ENCODE data around the gene FBXO41. TPM values are rescaled to one million over a fixed set of nuclear protein-coding genes. Genes with fewer than 3 reads are reported as not detected.
A peak's percentile ranks its signal among the peaks of the same experiment; 100 is the strongest.

The FBXO41 gene
- total RNA-seq, 3 donors from 2014 or later = 1.6 to 4.0 (median 3.9) TPM

- peak overlapping the region; percentile 53 to 85 (median 74) for H3K4me3 ChIP-seq
- no peaks in the 10 kb centered on the region for H3K4me1 ChIP-seq
- no peaks in the 10 kb centered on the region for H3K27me3 ChIP-seq
- TF ChIP-seq CTCF (IDR thresholded peaks at IDR 0.05) (no peak), POLR2A (IDR thresholded peaks at IDR 0.05) (no peak), POLR2AphosphoS5 (IDR thresholded peaks at IDR 0.05) (no peak)
- no peak for DNase-seq (ENCODE audit: low spot score in 2 of 2)
- intact Hi-C loops (cut with DNase I; ENCODE audit: low total_unique reads) = no loop called here
- no peaks in the 10 kb centered on the region for H3K9me3 ChIP-seq
- no peaks in the 10 kb centered on the region for H3K36me3 ChIP-seq
- H3K27ac ChIP-seq = no peak overlapping the region
Observed at GRCh38 chr2:73283545-73284295, 558 bp downstream of the FBXO41 start.

GRCh38 chr2:73282924-73283544, 1.2 kb downstream of the FBXO41 start:
- intact Hi-C loops (cut with DNase I; ENCODE audit: low total_unique reads) = no loop called here
- DNase-seq (ENCODE audit: low spot score in 2 of 2) = no peak
- TF ChIP-seq CTCF (IDR thresholded peaks at IDR 0.05) = no peak
- TF ChIP-seq POLR2AphosphoS5 (IDR thresholded peaks at IDR 0.05) = no peak
- no peak for TF ChIP-seq POLR2A (IDR thresholded peaks at IDR 0.05)
- Histone ChIP-seq H3K36me3 (no peaks in the 10 kb centered on the region), H3K27ac (no peak overlapping the region), H3K4me3 (peak overlapping the region in 2 of 3 donors; percentile 74 to 85), H3K27me3 (no peaks in the 10 kb centered on the region), H3K4me1 (no peaks in the 10 kb centered on the region), H3K9me3 (no peaks in the 10 kb centered on the region)

- no peak overlapping the region for H3K4me3 ChIP-seq
- no peak for DNase-seq (ENCODE audit: low spot score in 2 of 2)
- TF ChIP-seq CTCF (IDR thresholded peaks at IDR 0.05) (no peak), POLR2AphosphoS5 (IDR thresholded peaks at IDR 0.05) (no peak), POLR2A (IDR thresholded peaks at IDR 0.05) (no peak)
- no peaks in the 10 kb centered on the region for H3K36me3 ChIP-seq
- intact Hi-C loops (cut with DNase I; ENCODE audit: low total_unique reads) = no loop called here
- no peak overlapping the region for H3K27ac ChIP-seq
- no peaks in the 10 kb centered on the region for H3K27me3 ChIP-seq
- H3K4me1 ChIP-seq = no peaks in the 10 kb centered on the region
- H3K9me3 ChIP-seq = no peaks in the 10 kb centered on the region
Observed at GRCh38 chr2:73281244-73281643, 3.0 kb downstream of the FBXO41 start.

GRCh38 chr2:73279852-73280251, 4.4 kb downstream of the FBXO41 start:
- H3K27me3 ChIP-seq = no peaks in the 10 kb centered on the region
- no peaks in the 10 kb centered on the region for H3K9me3 ChIP-seq
- TF ChIP-seq POLR2AphosphoS5 (IDR thresholded peaks at IDR 0.05) (no peak), CTCF (IDR thresholded peaks at IDR 0.05) (no peak), POLR2A (IDR thresholded peaks at IDR 0.05) (no peak)
- no peaks in the 10 kb centered on the region for H3K36me3 ChIP-seq
- no peak overlapping the region for H3K4me3 ChIP-seq
- H3K4me1 ChIP-seq = no peaks in the 10 kb centered on the region
- no peak for DNase-seq (ENCODE audit: low spot score in 2 of 2)
- intact Hi-C loops (cut with DNase I; ENCODE audit: low total_unique reads) = no loop called here
- no peak overlapping the region for H3K27ac ChIP-seq

GRCh38 chr2:73272270-73272669, 12.0 kb downstream of the FBXO41 start:
- no peak overlapping the region for H3K4me3 ChIP-seq
- peaks cover 0 to 5% of the 10 kb centered on the region in 2 donors for H3K4me1 ChIP-seq
- no peak for TF ChIP-seq POLR2AphosphoS5 (IDR thresholded peaks at IDR 0.05)
- TF ChIP-seq POLR2A (IDR thresholded peaks at IDR 0.05) = no peak
- TF ChIP-seq CTCF (IDR thresholded peaks at IDR 0.05) = no peak
- no peaks in the 10 kb centered on the region for H3K36me3 ChIP-seq
- H3K9me3 ChIP-seq = no peaks in the 10 kb centered on the region
- intact Hi-C loops (cut with DNase I; ENCODE audit: low total_unique reads) = no loop called here
- H3K27ac ChIP-seq = no peak overlapping the region
- H3K27me3 ChIP-seq = no peaks in the 10 kb centered on the region
- DNase-seq (ENCODE audit: low spot score in 2 of 2) = no peak

All from breast epithelium (tissue), 4 donors.